ENCODE measurements around the gene AKR1B1.

AKR1B1 gene

GRCh38 chr7:134480730-134481129 is 21.8 kb upstream of the AKR1B1 start:
- Histone ChIP-seq H3K27ac (ENCODE audit: low read depth, low read length, poor library complexity, severe bottlenecking) (no peak overlapping the region), H3K4me1 (ENCODE audit: insufficient read depth, low read length, severe bottlenecking) (no peaks in the 10 kb centered on the region), H3K4me3 (ENCODE audit: low read depth, low read length, poor library complexity, severe bottlenecking) (no peak overlapping the region), H3K79me2 (ENCODE audit: insufficient read depth, low read length) (no peaks in the 10 kb centered on the region), H3K27me3 (ENCODE audit: insufficient read depth, low read length) (no peaks in the 10 kb centered on the region), H4K20me1 (ENCODE audit: insufficient read depth, low read length) (no peaks in the 10 kb centered on the region), H3K9ac (ENCODE audit: low read length) (no peak overlapping the region), H3K36me3 (ENCODE audit: insufficient read depth, low read length) (no peaks in the 10 kb centered on the region), H3K4me2 (ENCODE audit: low read length) (no peak overlapping the region), H3K9me3 (ENCODE audit: low read length) (no peaks in the 10 kb centered on the region), H3F3A (ENCODE audit: insufficient read depth, low read length) (no peaks in the 10 kb centered on the region), H3K9me2 (ENCODE audit: low read depth, low read length) (no peaks in the 10 kb centered on the region), H2AFZ (ENCODE audit: low read length) (no peak overlapping the region)
- TF ChIP-seq EZH2 (IDR thresholded peaks at IDR 0.05; ENCODE audit: borderline replicate concordance, low read length) (no peak), CTCF (IDR thresholded peaks at IDR 0.05; ENCODE audit: low read length) (no peak)

- Histone ChIP-seq H3K27ac (ENCODE audit: low read depth, low read length, poor library complexity, severe bottlenecking) (no peak overlapping the region), H3K9me3 (ENCODE audit: low read length) (no peaks in the 10 kb centered on the region), H3K4me3 (ENCODE audit: low read depth, low read length, poor library complexity, severe bottlenecking) (no peak overlapping the region), H3K36me3 (ENCODE audit: insufficient read depth, low read length) (no peaks in the 10 kb centered on the region), H3K27me3 (ENCODE audit: insufficient read depth, low read length) (no peaks in the 10 kb centered on the region), H3F3A (ENCODE audit: insufficient read depth, low read length) (no peaks in the 10 kb centered on the region), H3K9ac (ENCODE audit: low read length) (no peak overlapping the region), H3K4me2 (ENCODE audit: low read length) (no peak overlapping the region), H3K4me1 (ENCODE audit: insufficient read depth, low read length, severe bottlenecking) (no peaks in the 10 kb centered on the region), H4K20me1 (ENCODE audit: insufficient read depth, low read length) (no peaks in the 10 kb centered on the region), H2AFZ (ENCODE audit: low read length) (no peak overlapping the region), H3K79me2 (ENCODE audit: insufficient read depth, low read length) (no peaks in the 10 kb centered on the region), H3K9me2 (ENCODE audit: low read depth, low read length) (no peaks in the 10 kb centered on the region)
- no peak for TF ChIP-seq EZH2 (IDR thresholded peaks at IDR 0.05; ENCODE audit: borderline replicate concordance, low read length)
- TF ChIP-seq CTCF (IDR thresholded peaks at IDR 0.05; ENCODE audit: low read length): no peak
Measured at GRCh38 chr7:134480202-134480601, 21.3 kb upstream of the AKR1B1 start.

- H3K4me1 ChIP-seq (ENCODE audit: insufficient read depth, low read length, severe bottlenecking): no peaks in the 10 kb centered on the region
- no peak for TF ChIP-seq EZH2 (IDR thresholded peaks at IDR 0.05; ENCODE audit: borderline replicate concordance, low read length)
- peak; percentile 37; the same call in 1 of the 2 replicates for TF ChIP-seq CTCF (IDR thresholded peaks at IDR 0.05; ENCODE audit: low read length)
Measured at GRCh38 chr7:134478707-134479106, 19.8 kb upstream of the AKR1B1 start.

More at GRCh38 chr7:134478707-134479106, 19.8 kb upstream of the AKR1B1 start:
- Histone ChIP-seq H4K20me1 (ENCODE audit: insufficient read depth, low read length) (no peaks in the 10 kb centered on the region), H3F3A (ENCODE audit: insufficient read depth, low read length) (no peaks in the 10 kb centered on the region), H3K4me3 (ENCODE audit: low read depth, low read length, poor library complexity, severe bottlenecking) (no peak overlapping the region), H2AFZ (ENCODE audit: low read length) (no peak overlapping the region), H3K27me3 (ENCODE audit: insufficient read depth, low read length) (no peaks in the 10 kb centered on the region), H3K4me2 (ENCODE audit: low read length) (no peak overlapping the region), H3K79me2 (ENCODE audit: insufficient read depth, low read length) (no peaks in the 10 kb centered on the region), H3K9ac (ENCODE audit: low read length) (no peak overlapping the region), H3K36me3 (ENCODE audit: insufficient read depth, low read length) (no peaks in the 10 kb centered on the region), H3K27ac (ENCODE audit: low read depth, low read length, poor library complexity, severe bottlenecking) (no peak overlapping the region), H3K9me3 (ENCODE audit: low read length) (no peaks in the 10 kb centered on the region), H3K9me2 (ENCODE audit: low read depth, low read length) (no peaks in the 10 kb centered on the region)
